ENCODE results near the gene CLTB. TPM values are rescaled to one million over a fixed set of nuclear protein-coding genes. Genes with fewer than 3 reads are reported as not detected.

Gene CLTB
- polyA plus RNA-seq, 1 experiment, result 141 TPM

DNA sequence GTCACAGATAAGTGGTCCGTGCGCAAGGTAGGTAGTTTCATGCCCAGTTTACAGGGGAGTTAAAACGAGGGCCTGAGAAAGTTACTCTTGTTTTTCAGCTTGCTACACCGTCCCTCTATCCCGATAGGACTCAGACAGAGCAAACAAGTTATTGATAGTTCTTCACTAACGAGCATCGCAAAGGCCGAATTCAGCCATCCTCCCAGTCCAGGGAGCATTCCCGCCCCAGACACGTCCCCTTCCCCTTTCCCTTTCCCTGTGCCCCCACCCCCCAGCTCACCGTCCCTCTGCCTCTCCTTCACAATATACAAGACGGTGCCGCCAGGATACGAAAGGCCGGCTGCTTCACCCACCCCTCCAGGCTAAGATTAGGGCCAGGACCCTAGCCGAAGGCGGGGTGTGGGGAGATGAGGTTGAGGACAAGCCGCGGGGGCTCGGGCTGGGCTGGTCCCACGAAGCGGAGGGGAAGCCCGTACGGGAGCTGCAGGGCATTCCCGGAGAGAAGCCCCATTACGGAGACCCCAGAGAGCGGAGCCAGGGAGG is 55.4 kb downstream of the CLTB start:
- DNase-seq (ENCODE audit: low read depth), result no peak
- CTCF ChIA-PET, result interaction anchor here (0.6 to 1.1 kb wide), 3 partner anchors 17 to 209 kb away, joined by 3 to 6 read pairs (median 3); no protein-coding TSS in a partner anchor
- POLR2A ChIA-PET, result no interaction called here

GRCh38 chr5:176359658-176360057 is 56.7 kb downstream of the CLTB start:
- Histone ChIP-seq H3K27me3 (ENCODE audit: control insufficient read depth, insufficient read depth, low read length) (no peaks in the 10 kb centered on the region), H3K36me3 (ENCODE audit: control insufficient read depth, insufficient read depth, low read length) (peaks cover 5% of the 10 kb centered on the region), H3K4me3 (ENCODE audit: low read depth, low read length) (no peak overlapping the region)
- TF ChIP-seq, protein P1, sequence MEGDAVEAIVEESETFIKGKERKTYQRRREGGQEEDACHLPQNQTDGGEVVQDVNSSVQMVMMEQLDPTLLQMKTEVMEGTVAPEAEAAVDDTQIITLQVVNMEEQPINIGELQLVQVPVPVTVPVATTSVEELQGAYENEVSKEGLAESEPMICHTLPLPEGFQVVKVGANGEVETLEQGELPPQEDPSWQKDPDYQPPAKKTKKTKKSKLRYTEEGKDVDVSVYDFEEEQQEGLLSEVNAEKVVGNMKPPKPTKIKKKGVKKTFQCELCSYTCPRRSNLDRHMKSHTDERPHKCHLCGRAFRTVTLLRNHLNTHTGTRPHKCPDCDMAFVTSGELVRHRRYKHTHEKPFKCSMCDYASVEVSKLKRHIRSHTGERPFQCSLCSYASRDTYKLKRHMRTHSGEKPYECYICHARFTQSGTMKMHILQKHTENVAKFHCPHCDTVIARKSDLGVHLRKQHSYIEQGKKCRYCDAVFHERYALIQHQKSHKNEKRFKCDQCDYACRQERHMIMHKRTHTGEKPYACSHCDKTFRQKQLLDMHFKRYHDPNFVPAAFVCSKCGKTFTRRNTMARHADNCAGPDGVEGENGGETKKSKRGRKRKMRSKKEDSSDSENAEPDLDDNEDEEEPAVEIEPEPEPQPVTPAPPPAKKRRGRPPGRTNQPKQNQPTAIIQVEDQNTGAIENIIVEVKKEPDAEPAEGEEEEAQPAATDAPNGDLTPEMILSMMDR (IDR thresholded peaks at IDR 0.05; ENCODE audit: insufficient read depth, low read depth, low read length), result no peak
- DNase-seq (ENCODE audit: low read depth), result no peak
- ChIA-PET CTCF (no interaction called here), POLR2A (no interaction called here)

More for the DNA sequence above, 55.4 kb downstream of the CLTB start:
- H3K4me3 ChIP-seq (ENCODE audit: low read depth, low read length), result peak overlapping the region; percentile 91
- TF ChIP-seq, protein P1 (IDR thresholded peaks at IDR 0.05; ENCODE audit: insufficient read depth, low read depth, low read length), result no peak
- H3K36me3 ChIP-seq (ENCODE audit: control insufficient read depth, insufficient read depth, low read length), result peaks cover 2% of the 10 kb centered on the region
- H3K27me3 ChIP-seq (ENCODE audit: control insufficient read depth, insufficient read depth, low read length), result no peaks in the 10 kb centered on the region

DNA sequence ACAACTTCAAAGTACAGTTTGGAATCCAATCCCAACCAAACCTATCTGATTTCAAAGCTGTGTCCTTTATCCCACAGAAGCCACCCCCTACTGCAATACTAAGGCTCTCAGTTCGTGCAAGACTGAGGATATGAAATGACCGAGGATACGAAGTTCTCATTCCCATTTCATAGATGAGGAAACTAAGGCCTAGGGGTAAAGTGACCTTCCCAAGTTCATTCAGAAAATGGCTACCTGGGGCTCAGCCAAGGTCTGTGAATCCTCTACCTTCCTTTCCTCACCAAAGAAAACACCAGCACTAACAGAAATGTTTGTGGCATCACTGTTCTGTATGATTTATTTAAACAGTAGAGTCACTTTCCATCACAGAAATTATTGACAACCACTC is 60.2 kb downstream of the CLTB start:
- ChIA-PET CTCF (interaction anchor here (0.6 to 1.4 kb wide), 3 partner anchors 16 to 36 kb away, joined by 3 read pairs; no protein-coding TSS in a partner anchor), POLR2A (no interaction called here)
- H3K4me3 ChIP-seq (ENCODE audit: low read depth, low read length), result no peak overlapping the region
- TF ChIP-seq, protein P1 (IDR thresholded peaks at IDR 0.05; ENCODE audit: insufficient read depth, low read depth, low read length), result no peak
- peaks cover 20% of the 10 kb centered on the region for H3K36me3 ChIP-seq (ENCODE audit: control insufficient read depth, insufficient read depth, low read length)
- H3K27me3 ChIP-seq (ENCODE audit: control insufficient read depth, insufficient read depth, low read length), result no peaks in the 10 kb centered on the region
- no peak for DNase-seq (ENCODE audit: low read depth)

GRCh38 chr5:176355400-176356178 is 60.8 kb downstream of the CLTB start:
- H3K27me3 ChIP-seq (ENCODE audit: control insufficient read depth, insufficient read depth, low read length), result no peaks in the 10 kb centered on the region
- CTCF ChIA-PET, result interaction anchor here (0.6 to 1.4 kb wide), 4 partner anchors 16 to 274 kb away, joined by 3 to 5 read pairs (median 3); no protein-coding TSS in a partner anchor
- DNase-seq (ENCODE audit: low read depth), result no peak
- TF ChIP-seq, protein P1 (IDR thresholded peaks at IDR 0.05; ENCODE audit: insufficient read depth, low read depth, low read length), result no peak
- POLR2A ChIA-PET, result no interaction called here
- no peak overlapping the region for H3K4me3 ChIP-seq (ENCODE audit: low read depth, low read length)
- peaks cover 22% of the 10 kb centered on the region for H3K36me3 ChIP-seq (ENCODE audit: control insufficient read depth, insufficient read depth, low read length)

DNA sequence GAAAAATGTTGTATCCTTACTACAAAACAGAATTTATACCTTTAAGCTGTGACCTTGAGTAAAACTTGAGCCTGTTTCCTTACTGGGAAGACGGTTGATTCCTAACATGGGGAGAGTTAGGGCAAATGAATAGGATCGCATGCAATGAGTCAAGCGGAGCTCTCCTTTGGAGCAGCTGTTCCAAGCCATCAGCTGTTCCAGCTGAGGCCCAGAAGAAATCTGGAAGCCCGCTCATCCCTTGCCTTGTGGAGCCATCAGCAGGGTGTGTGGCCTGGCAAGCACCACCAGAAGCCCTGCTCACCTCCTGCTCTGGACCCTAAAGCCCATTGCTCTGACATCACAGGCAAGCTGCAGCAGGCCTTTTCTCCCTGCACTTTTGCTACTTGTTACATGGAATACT is 62.8 kb downstream of the CLTB start:
- no peak for DNase-seq (ENCODE audit: low read depth)
- H3K27me3 ChIP-seq (ENCODE audit: control insufficient read depth, insufficient read depth, low read length), result no peaks in the 10 kb centered on the region
- CTCF ChIA-PET, result no interaction called here
- H3K4me3 ChIP-seq (ENCODE audit: low read depth, low read length), result no peak overlapping the region
- H3K36me3 ChIP-seq (ENCODE audit: control insufficient read depth, insufficient read depth, low read length), result peaks cover 30% of the 10 kb centered on the region
- TF ChIP-seq, protein P1 (IDR thresholded peaks at IDR 0.05; ENCODE audit: insufficient read depth, low read depth, low read length), result no peak
- POLR2A ChIA-PET, result no interaction called here

Measured in BJ (cell line).